NT2/D1 (cell line): ENCODE data around the gene LGI4.

Experiments used
- SUZ12 ChIP-seq: IDR thresholded peaks from 2 replicates; pipeline ENCODE4 v1.6.1; 2011; ENCODE audit not compliant: insufficient read length, insufficient read depth; ENCODE audit errors: extremely low read depth
- YY1 ChIP-seq: IDR thresholded peaks from 2 replicates; pipeline ENCODE4 v1.6.1; 2011; ENCODE audit not compliant: insufficient read length, insufficient read depth
- ZNF274 ChIP-seq: IDR thresholded peaks from 2 replicates; pipeline ENCODE4 v1.6.1; 2011; ENCODE audit warnings: mild to moderate bottlenecking, low read depth, low read length

DNA sequence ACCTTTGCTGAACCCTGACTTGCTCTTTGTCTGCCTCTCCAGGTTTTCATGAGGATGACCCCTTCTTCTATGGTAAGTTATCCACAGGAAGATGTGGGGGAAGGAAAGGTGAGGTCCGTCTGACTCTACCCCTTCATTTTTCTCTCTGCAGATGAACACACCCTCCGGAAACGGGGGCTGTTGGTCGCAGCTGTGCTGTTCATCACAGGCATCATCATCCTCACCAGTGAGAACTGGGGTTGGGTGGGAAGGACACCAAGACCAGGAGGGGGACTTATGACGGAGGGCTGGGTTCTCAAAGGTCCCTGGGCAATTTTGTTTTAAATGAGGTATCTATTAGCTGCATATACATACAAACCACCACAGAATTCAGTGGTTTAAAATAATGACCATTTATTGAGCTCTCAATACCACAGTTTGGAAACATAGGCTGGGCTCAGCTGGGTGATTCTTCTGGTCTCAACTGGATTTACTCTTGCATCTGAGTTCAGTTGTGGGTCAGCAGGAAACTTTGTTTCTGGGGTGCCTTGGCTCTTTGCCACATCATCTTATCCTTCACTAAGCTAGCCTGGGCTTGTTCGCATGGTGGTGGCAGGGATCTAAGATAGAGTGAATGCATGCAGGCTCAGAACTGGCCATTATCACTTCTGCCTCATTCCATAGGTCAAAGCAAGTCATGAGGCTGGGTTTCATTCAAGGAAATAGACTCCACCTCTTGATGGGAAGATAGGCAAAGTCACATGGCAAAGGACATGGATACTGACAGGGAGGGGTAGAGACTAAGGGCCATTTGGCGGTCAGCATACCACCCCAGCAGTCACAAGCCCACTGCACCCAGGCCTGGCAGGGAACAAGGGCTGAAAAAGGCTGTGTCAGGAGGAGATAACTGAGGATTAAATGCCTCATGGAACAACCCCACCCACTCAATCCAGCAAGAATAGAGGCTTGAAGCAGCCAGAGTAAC is 31.5 kb upstream of the LGI4 start:
- TF ChIP-seq YY1, result no peak
- TF ChIP-seq ZNF274, result no peak
- TF ChIP-seq SUZ12, result no peak
